WTC11 (cell line): ENCODE data around the gene SLC9A4.

Experiments used
- CREM ChIP-seq: sonication (generic); formaldehyde crosslinking; IDR thresholded peaks from 2 replicates; pipeline ENCODE4 v1.8.1; 2022; ENCODE audit warnings: mild to moderate bottlenecking, missing genetic modification reagents, moderate library complexity
- FOXK1 ChIP-seq: sonication (generic); formaldehyde crosslinking; IDR thresholded peaks from 2 replicates; pipeline ENCODE4 v1.8.0; 2022; ENCODE audit warnings: mild to moderate bottlenecking, moderate library complexity, missing genetic modification reagents
- GRHL2 ChIP-seq: fragments of 250-450 bp; sonication (Bioruptor Pico); IDR thresholded peaks from 2 replicates; pipeline ENCODE4 v1.8.0; 2022; ENCODE audit warnings: mild to moderate bottlenecking, moderate library complexity; ENCODE audit not compliant: insufficient replicate concordance, severe bottlenecking
- MAX ChIP-seq: sonication (generic); formaldehyde crosslinking; IDR thresholded peaks from 2 replicates; pipeline ENCODE4 v1.8.0; 2022; ENCODE audit warnings: mild to moderate bottlenecking, missing genetic modification reagents
- OVOL2 ChIP-seq: fragments of 250-450 bp; sonication (Bioruptor Pico); IDR thresholded peaks from 2 replicates; pipeline ENCODE4 v1.9.0; 2021; ENCODE audit warnings: mild to moderate bottlenecking, borderline replicate concordance
- TF ChIP-seq, protein P1 (sequence below): fragments of 200-600 bp; IDR thresholded peaks from 2 replicates; pipeline ENCODE4 v1.8.0; 2022; ENCODE audit warnings: antibody characterized with exemption
- TF ChIP-seq, protein P2 (sequence below): sonication (generic); formaldehyde crosslinking; IDR thresholded peaks from 2 replicates; pipeline ENCODE4 v1.8.1; 2023; ENCODE audit warnings: mild to moderate bottlenecking, missing genetic modification reagents, borderline replicate concordance

DNA sequence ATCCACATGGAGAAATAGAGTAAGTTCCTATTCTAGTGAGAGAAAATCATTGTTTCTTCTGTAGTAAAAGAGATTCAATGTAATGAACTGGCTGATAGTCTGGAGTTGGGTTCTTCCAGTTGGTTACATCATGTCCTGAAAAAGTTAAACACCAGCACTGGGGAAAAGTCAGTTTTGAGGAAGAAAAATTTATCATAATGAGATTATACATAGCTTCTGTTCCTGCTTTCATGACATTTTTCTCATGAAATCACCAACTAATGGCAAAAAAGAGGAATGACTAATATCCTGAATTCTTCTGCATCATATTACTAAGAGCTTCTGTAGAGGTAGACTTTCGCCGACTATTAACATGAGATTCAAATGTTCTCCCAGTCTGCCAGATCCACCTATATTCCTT lies 77.1 kb downstream of the SLC9A4 start:
- TF ChIP-seq GRHL2 (no peak), CREM (CRISPR knock-in tag) (no peak), MAX (CRISPR knock-in tag) (no peak), OVOL2 (no peak), FOXK1 (CRISPR knock-in tag) (no peak)
- TF ChIP-seq, protein P1, sequence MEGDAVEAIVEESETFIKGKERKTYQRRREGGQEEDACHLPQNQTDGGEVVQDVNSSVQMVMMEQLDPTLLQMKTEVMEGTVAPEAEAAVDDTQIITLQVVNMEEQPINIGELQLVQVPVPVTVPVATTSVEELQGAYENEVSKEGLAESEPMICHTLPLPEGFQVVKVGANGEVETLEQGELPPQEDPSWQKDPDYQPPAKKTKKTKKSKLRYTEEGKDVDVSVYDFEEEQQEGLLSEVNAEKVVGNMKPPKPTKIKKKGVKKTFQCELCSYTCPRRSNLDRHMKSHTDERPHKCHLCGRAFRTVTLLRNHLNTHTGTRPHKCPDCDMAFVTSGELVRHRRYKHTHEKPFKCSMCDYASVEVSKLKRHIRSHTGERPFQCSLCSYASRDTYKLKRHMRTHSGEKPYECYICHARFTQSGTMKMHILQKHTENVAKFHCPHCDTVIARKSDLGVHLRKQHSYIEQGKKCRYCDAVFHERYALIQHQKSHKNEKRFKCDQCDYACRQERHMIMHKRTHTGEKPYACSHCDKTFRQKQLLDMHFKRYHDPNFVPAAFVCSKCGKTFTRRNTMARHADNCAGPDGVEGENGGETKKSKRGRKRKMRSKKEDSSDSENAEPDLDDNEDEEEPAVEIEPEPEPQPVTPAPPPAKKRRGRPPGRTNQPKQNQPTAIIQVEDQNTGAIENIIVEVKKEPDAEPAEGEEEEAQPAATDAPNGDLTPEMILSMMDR = no peak
- TF ChIP-seq, protein P2, sequence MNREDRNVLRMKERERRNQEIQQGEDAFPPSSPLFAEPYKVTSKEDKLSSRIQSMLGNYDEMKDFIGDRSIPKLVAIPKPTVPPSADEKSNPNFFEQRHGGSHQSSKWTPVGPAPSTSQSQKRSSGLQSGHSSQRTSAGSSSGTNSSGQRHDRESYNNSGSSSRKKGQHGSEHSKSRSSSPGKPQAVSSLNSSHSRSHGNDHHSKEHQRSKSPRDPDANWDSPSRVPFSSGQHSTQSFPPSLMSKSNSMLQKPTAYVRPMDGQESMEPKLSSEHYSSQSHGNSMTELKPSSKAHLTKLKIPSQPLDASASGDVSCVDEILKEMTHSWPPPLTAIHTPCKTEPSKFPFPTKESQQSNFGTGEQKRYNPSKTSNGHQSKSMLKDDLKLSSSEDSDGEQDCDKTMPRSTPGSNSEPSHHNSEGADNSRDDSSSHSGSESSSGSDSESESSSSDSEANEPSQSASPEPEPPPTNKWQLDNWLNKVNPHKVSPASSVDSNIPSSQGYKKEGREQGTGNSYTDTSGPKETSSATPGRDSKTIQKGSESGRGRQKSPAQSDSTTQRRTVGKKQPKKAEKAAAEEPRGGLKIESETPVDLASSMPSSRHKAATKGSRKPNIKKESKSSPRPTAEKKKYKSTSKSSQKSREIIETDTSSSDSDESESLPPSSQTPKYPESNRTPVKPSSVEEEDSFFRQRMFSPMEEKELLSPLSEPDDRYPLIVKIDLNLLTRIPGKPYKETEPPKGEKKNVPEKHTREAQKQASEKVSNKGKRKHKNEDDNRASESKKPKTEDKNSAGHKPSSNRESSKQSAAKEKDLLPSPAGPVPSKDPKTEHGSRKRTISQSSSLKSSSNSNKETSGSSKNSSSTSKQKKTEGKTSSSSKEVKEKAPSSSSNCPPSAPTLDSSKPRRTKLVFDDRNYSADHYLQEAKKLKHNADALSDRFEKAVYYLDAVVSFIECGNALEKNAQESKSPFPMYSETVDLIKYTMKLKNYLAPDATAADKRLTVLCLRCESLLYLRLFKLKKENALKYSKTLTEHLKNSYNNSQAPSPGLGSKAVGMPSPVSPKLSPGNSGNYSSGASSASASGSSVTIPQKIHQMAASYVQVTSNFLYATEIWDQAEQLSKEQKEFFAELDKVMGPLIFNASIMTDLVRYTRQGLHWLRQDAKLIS = no peak
